Fibroblast of skin of scalp (primary cell): ENCODE data around the gene PSMB4.
"Not testable (repeated sequence)": the region's sequence is repeated elsewhere in the genome, so short reads cannot be mapped to it uniquely, and the experiment has no call there.

ENCODE experiments used
- DNase-seq: peaks from one replicate; pipeline ENCODE4 v3.0.0-alpha.2; 2013

PSMB4 gene

GRCh38 chr1:151390221-151391078 is 8.9 kb upstream of the PSMB4 start:
- DNase-seq = not testable (repeated sequence)

GRCh38 chr1:151391079-151391563 is 8.3 kb upstream of the PSMB4 start:
- DNase-seq = no peak

GRCh38 chr1:151393583-151393982 is 5.8 kb upstream of the PSMB4 start:
- no peak for DNase-seq

- not testable (repeated sequence) for DNase-seq
Measured at GRCh38 chr1:151396265-151396664, 3.1 kb upstream of the PSMB4 start.

GRCh38 chr1:151401125-151401788 is 1.9 kb downstream of the PSMB4 start:
- peak; percentile 17 for DNase-seq

GRCh38 chr1:151401860-151402259 is 2.5 kb downstream of the PSMB4 start:
- no peak for DNase-seq

GRCh38 chr1:151402764-151403163 is 3.4 kb downstream of the PSMB4 start:
- DNase-seq = no peak

- no peak for DNase-seq
Measured at GRCh38 chr1:151403612-151404011, 4.2 kb downstream of the PSMB4 start.

- no peak for DNase-seq
Measured at GRCh38 chr1:151405187-151405951, 6.0 kb downstream of the PSMB4 start.

- no peak for DNase-seq
Measured at GRCh38 chr1:151406176-151406575, 6.8 kb downstream of the PSMB4 start.

- no peak for DNase-seq
Measured at GRCh38 chr1:151407304-151407703, 7.9 kb downstream of the PSMB4 start.

GRCh38 chr1:151408891-151409290 is 9.5 kb downstream of the PSMB4 start:
- peak; percentile 10 for DNase-seq

- DNase-seq = no peak
Measured at GRCh38 chr1:151411884-151412283, 12.5 kb downstream of the PSMB4 start.

GRCh38 chr1:151416231-151416630 is 16.9 kb downstream of the PSMB4 start:
- DNase-seq = peak; percentile 67

GRCh38 chr1:151418081-151418480 is 18.7 kb downstream of the PSMB4 start:
- DNase-seq = no peak

GRCh38 chr1:151419819-151420218 is 20.4 kb downstream of the PSMB4 start:
- DNase-seq = no peak

- no peak for DNase-seq
Measured at GRCh38 chr1:151425103-151425502, 25.7 kb downstream of the PSMB4 start.

GRCh38 chr1:151428068-151428467 is 28.7 kb downstream of the PSMB4 start:
- DNase-seq = no peak

- DNase-seq = not testable (repeated sequence)
Measured at GRCh38 chr1:151433827-151434226, 34.5 kb downstream of the PSMB4 start.

- no peak for DNase-seq
Measured at GRCh38 chr1:151435174-151435573, 35.8 kb downstream of the PSMB4 start.

- DNase-seq = no peak
Measured at GRCh38 chr1:151436985-151437384, 37.6 kb downstream of the PSMB4 start.

GRCh38 chr1:151437396-151437795 is 38.0 kb downstream of the PSMB4 start:
- not testable (repeated sequence) for DNase-seq
